K562 (cell line): Measurements from ENCODE around the gene C11orf52. TPM values are rescaled to one million over a fixed set of nuclear protein-coding genes. Genes with fewer than 3 reads are reported as not detected.

ENCODE experiments used
- ATF4 ChIP-seq: fragments of 450-650 bp; formaldehyde crosslinking; IDR thresholded peaks from 2 replicates; pipeline ENCODE4 v1.4.0; 2022; ENCODE audit warnings: mild to moderate bottlenecking, moderate library complexity
- EP400 ChIP-seq: fragments of 450-650 bp; IDR thresholded peaks from 2 replicates; pipeline ENCODE4 v1.6.1; 2017; ENCODE audit warnings: antibody characterized with exemption, mild to moderate bottlenecking, moderate library complexity
- FOSL1 ChIP-seq: fragments of 200-800 bp; sonication (Bioruptor generic); conservative IDR thresholded peaks from 2 replicates; pipeline ENCODE4 v1.6.1; 2016; ENCODE audit warnings: missing genetic modification characterization, missing compliant biosample characterization
- FOXK2 ChIP-seq, 2 experiments: fragments of 450-650 bp; IDR thresholded peaks in 1 of 2; conservative IDR thresholded peaks in 1 of 2; 2 replicates each; pipeline ENCODE4 v1.6.1; 2016; ENCODE audit warnings: low read depth in 2 of 2, mild to moderate bottlenecking in 1 of 2
- HNRNPL ChIP-seq: fragments of 200-400 bp; formaldehyde crosslinking; IDR thresholded peaks from 2 replicates; pipeline ENCODE4 v1.6.1; 2017; ENCODE audit warnings: low read depth, mild to moderate bottlenecking, low read length
- NCOA4 ChIP-seq: fragments of 450-650 bp; IDR thresholded peaks from 2 replicates; pipeline ENCODE4 v1.6.1; 2018; ENCODE audit warnings: mild to moderate bottlenecking; ENCODE audit not compliant: partially characterized antibody
- SMARCB1 ChIP-seq: IDR thresholded peaks from 2 replicates; pipeline ENCODE4 v1.6.1; 2011; ENCODE audit warnings: improper control_type of control experiment, low read depth; ENCODE audit not compliant: insufficient read length
- STAG1 ChIP-seq: sonication (generic); formaldehyde crosslinking; IDR thresholded peaks from 2 replicates; pipeline ENCODE4 v1.5.0; 2020; ENCODE audit warnings: missing genetic modification reagents, borderline replicate concordance
- ZNF551 ChIP-seq: fragments of 250-450 bp; sonication (Bioruptor Pico); IDR thresholded peaks from 2 replicates; pipeline ENCODE4 v1.5.0; 2021; ENCODE audit warnings: mild to moderate bottlenecking, moderate library complexity
- polyA plus RNA-seq, 8 experiments: library from polyadenylated mRNA; depleted of rRNA in 4 of 8; stranded (reverse) in 5 of 8; unstranded in 3 of 8; fragments of >200 nt; fragmentation: Nextera tagmentation in 2 of 8; fragmentation: Illumina TruSeq in 1 of 8; extraction: Ambion mirVana in 2 of 8; extraction: Trizol in 1 of 8; gene quantifications; 2 replicates each; pipeline versions ENCODE4 v1.2.1 to v1.2.3, GENCODE V29; 2011 to 2014; ENCODE audit warnings: inconsistent platforms in 1 of 8, missing spikeins in 1 of 8
- total RNA-seq, 7 experiments: library from RNA; depleted of rRNA in 6 of 7; stranded (reverse); fragments of >200 nt in 6 of 7; fragmentation: Illumina TruSeq in 2 of 7; extraction: Trizol in 2 of 7; gene quantifications; 2 replicates each; pipeline versions ENCODE4 v1.2.1 to v1.2.3, GENCODE V29; 2011 to 2021; ENCODE audit warnings: low replicate concordance in 1 of 7
- TF ChIP-seq, protein P1 (sequence below), 3 experiments: fragments of 200-800 bp in 1 of 3; sonication (Bioruptor generic) in 1 of 3; sonication (generic) in 1 of 3; formaldehyde crosslinking in 1 of 3; IDR thresholded peaks; 2 replicates each; pipeline versions ENCODE4 v1.6.1 to v1.8.0; 2016 to 2022; ENCODE audit warnings: mild to moderate bottlenecking in 2 of 3, missing compliant biosample characterization in 2 of 3, missing genetic modification characterization in 2 of 3, missing genetic modification reagents in 1 of 3
- TF ChIP-seq, protein P2 (sequence below): fragments of 200-600 bp; sonication (generic); IDR thresholded peaks from one replicate; pipeline ENCODE4 v1.6.1; 2012; ENCODE audit warnings: mild to moderate bottlenecking, low read depth, low read length, inconsistent platforms

The C11orf52 gene
- total and polyA plus RNA-seq, 9 of the 15 experiments (the other 6 are each of a cell fraction or from before 2014, with no cell fraction given): 0.29 to 2.9 (median 1.0) TPM

DNA sequence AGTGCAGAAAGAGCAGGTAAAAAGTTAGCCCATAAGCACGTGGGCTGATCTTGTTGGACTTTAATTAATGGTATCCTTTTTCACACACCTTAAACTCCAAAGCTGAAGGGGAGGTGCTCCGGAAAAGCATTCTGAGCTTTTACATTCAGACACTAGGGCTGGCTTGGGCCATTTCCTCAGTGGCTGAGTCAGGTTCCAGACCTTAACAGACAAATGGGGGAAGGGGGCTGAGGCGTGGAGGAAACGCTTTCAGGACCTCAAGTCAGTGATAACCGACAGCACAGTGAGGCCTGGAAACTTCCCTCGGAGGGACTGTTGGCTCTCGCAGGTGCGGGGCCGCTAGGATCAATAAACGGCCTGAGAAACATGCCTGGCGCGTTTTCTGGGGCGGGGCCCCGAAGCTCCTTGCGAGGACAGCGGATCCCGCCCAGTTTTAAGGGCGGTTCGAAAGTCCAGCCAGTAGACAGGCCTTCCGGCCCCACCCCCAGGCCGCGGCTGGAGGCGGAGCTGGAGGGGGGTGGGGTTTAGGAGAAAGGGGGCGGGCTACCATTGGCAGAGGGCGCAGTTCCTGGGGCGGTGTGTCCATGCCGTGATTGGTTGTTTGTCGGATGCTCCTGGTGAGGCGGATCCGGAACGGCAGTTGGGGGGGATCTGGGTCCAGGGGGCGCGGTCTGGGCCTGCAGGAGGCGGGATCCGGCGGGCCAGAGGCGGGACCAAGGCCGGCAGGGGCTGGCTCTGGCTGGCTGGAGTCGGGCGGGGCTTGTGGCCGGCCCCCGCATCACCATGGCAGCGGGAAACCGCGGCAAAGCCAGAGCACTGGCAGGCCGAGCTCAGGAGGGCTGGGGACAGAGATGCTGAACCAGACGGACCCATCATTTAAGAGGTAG lies 8.0 kb downstream of the C11orf52 start (continued):
- TF ChIP-seq, protein P1, sequence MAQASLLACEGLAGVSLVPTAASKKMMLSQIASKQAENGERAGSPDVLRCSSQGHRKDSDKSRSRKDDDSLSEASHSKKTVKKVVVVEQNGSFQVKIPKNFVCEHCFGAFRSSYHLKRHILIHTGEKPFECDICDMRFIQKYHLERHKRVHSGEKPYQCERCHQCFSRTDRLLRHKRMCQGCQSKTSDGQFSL (CRISPR knock-in tag; IDR thresholded peaks at IDR 0.05): peak; percentile 41; the same call in 1 of the 2 replicates
- TF ChIP-seq, protein P1 (tag; IDR thresholded peaks at IDR 0.05): no peak
- no peak for TF ChIP-seq FOSL1 (tag)
- peak; percentile 49 to 79; a peak in 3 of 4 replicates for TF ChIP-seq FOXK2 (conservative IDR thresholded peaks at IDR 0.05 in 1 of 2, IDR thresholded peaks at IDR 0.05 in 1 of 2; ENCODE audit: low read depth in 2 of 2)
- TF ChIP-seq, protein P2, sequence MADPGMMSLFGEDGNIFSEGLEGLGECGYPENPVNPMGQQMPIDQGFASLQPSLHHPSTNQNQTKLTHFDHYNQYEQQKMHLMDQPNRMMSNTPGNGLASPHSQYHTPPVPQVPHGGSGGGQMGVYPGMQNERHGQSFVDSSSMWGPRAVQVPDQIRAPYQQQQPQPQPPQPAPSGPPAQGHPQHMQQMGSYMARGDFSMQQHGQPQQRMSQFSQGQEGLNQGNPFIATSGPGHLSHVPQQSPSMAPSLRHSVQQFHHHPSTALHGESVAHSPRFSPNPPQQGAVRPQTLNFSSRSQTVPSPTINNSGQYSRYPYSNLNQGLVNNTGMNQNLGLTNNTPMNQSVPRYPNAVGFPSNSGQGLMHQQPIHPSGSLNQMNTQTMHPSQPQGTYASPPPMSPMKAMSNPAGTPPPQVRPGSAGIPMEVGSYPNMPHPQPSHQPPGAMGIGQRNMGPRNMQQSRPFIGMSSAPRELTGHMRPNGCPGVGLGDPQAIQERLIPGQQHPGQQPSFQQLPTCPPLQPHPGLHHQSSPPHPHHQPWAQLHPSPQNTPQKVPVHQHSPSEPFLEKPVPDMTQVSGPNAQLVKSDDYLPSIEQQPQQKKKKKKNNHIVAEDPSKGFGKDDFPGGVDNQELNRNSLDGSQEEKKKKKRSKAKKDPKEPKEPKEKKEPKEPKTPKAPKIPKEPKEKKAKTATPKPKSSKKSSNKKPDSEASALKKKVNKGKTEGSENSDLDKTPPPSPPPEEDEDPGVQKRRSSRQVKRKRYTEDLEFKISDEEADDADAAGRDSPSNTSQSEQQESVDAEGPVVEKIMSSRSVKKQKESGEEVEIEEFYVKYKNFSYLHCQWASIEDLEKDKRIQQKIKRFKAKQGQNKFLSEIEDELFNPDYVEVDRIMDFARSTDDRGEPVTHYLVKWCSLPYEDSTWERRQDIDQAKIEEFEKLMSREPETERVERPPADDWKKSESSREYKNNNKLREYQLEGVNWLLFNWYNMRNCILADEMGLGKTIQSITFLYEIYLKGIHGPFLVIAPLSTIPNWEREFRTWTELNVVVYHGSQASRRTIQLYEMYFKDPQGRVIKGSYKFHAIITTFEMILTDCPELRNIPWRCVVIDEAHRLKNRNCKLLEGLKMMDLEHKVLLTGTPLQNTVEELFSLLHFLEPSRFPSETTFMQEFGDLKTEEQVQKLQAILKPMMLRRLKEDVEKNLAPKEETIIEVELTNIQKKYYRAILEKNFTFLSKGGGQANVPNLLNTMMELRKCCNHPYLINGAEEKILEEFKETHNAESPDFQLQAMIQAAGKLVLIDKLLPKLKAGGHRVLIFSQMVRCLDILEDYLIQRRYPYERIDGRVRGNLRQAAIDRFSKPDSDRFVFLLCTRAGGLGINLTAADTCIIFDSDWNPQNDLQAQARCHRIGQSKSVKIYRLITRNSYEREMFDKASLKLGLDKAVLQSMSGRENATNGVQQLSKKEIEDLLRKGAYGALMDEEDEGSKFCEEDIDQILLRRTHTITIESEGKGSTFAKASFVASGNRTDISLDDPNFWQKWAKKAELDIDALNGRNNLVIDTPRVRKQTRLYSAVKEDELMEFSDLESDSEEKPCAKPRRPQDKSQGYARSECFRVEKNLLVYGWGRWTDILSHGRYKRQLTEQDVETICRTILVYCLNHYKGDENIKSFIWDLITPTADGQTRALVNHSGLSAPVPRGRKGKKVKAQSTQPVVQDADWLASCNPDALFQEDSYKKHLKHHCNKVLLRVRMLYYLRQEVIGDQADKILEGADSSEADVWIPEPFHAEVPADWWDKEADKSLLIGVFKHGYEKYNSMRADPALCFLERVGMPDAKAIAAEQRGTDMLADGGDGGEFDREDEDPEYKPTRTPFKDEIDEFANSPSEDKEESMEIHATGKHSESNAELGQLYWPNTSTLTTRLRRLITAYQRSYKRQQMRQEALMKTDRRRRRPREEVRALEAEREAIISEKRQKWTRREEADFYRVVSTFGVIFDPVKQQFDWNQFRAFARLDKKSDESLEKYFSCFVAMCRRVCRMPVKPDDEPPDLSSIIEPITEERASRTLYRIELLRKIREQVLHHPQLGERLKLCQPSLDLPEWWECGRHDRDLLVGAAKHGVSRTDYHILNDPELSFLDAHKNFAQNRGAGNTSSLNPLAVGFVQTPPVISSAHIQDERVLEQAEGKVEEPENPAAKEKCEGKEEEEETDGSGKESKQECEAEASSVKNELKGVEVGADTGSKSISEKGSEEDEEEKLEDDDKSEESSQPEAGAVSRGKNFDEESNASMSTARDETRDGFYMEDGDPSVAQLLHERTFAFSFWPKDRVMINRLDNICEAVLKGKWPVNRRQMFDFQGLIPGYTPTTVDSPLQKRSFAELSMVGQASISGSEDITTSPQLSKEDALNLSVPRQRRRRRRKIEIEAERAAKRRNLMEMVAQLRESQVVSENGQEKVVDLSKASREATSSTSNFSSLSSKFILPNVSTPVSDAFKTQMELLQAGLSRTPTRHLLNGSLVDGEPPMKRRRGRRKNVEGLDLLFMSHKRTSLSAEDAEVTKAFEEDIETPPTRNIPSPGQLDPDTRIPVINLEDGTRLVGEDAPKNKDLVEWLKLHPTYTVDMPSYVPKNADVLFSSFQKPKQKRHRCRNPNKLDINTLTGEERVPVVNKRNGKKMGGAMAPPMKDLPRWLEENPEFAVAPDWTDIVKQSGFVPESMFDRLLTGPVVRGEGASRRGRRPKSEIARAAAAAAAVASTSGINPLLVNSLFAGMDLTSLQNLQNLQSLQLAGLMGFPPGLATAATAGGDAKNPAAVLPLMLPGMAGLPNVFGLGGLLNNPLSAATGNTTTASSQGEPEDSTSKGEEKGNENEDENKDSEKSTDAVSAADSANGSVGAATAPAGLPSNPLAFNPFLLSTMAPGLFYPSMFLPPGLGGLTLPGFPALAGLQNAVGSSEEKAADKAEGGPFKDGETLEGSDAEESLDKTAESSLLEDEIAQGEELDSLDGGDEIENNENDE: no peak
- peak; percentile 83 for TF ChIP-seq EP400
- TF ChIP-seq SMARCB1: no peak
- no peak for TF ChIP-seq ZNF551
- TF ChIP-seq ATF4: no peak; the same call in 1 of the 2 replicates
- no peak for TF ChIP-seq STAG1 (CRISPR knock-in tag)
- TF ChIP-seq NCOA4: no peak
- TF ChIP-seq HNRNPL: no peak
